Keratinocyte (primary cell): ENCODE measurements around the gene TEX26. TPM values are rescaled to one million over a fixed set of nuclear protein-coding genes. Genes with fewer than 3 reads are reported as not detected.

ENCODE experiments used
- DNase-seq: peaks from one replicate; pipeline ENCODE4 v3.0.0-alpha.2; 2011; ENCODE audit warnings: low read depth, missing footprints, low spot score
- FAIRE-seq: peaks from 2 replicates; lab custom pipeline; 2011; peaks lifted over from hg19 to GRCh38; lab: Jason Lieb, UNC
- H2AFZ ChIP-seq: 2 replicates; pipeline ENCODE4 v1.6.0; 2012; ENCODE audit warnings: low read length, control low read depth, inconsistent platforms; ENCODE audit not compliant: control insufficient read depth
- H3K27ac ChIP-seq: 2 replicates; pipeline ENCODE4 v1.5.1; 2011; ENCODE audit warnings: low read length; ENCODE audit not compliant: control insufficient read depth, insufficient read depth
- H3K27me3 ChIP-seq: 3 replicates; pipeline ENCODE4 v1.6.0; 2011; ENCODE audit warnings: low read length; ENCODE audit not compliant: control insufficient read depth, insufficient read depth; ENCODE audit errors: extremely low read depth
- H3K36me3 ChIP-seq, 2 experiments: 2 replicates in 1 of 2; 3 replicates in 1 of 2; pipeline ENCODE4 v1.5.1; 2011; ENCODE audit warnings: low read length in 2 of 2, mild to moderate bottlenecking in 1 of 2; ENCODE audit not compliant: control insufficient read depth in 2 of 2, insufficient read depth in 2 of 2; ENCODE audit errors: extremely low read depth in 1 of 2
- H3K4me1 ChIP-seq: 3 replicates; pipeline ENCODE4 v1.5.1; 2011; ENCODE audit warnings: low read length; ENCODE audit not compliant: control insufficient read depth, insufficient read depth; ENCODE audit errors: extremely low read depth
- H3K4me2 ChIP-seq: 3 replicates; pipeline ENCODE4 v1.6.0; 2011; ENCODE audit warnings: low read depth, low read length; ENCODE audit not compliant: control insufficient read depth, insufficient read depth; ENCODE audit errors: extremely low read depth
- H3K4me3 ChIP-seq, 3 experiments: fragments of 200-600 bp in 1 of 3; sonication (generic) in 1 of 3; 2 replicates in 2 of 3; 3 replicates in 1 of 3; pipeline ENCODE4 v1.5.1; 2011 to 2016; ENCODE audit warnings: low read length in 3 of 3, mild to moderate bottlenecking in 3 of 3, control low read depth in 2 of 3, inconsistent platforms in 1 of 3, low read depth in 1 of 3, mixed read lengths in 1 of 3, mixed run types in 1 of 3, moderate library complexity in 1 of 3; ENCODE audit not compliant: control insufficient read depth in 2 of 3, insufficient read depth in 2 of 3; ENCODE audit errors: extremely low read depth in 1 of 3
- H3K79me2 ChIP-seq: 2 replicates; pipeline ENCODE4 v1.6.0; 2012; ENCODE audit warnings: low read length; ENCODE audit not compliant: control insufficient read depth, insufficient read depth
- H3K9ac ChIP-seq: 3 replicates; pipeline ENCODE4 v1.6.0; 2011; ENCODE audit warnings: low read length; ENCODE audit not compliant: control insufficient read depth, insufficient read depth; ENCODE audit errors: extremely low read depth
- H3K9me1 ChIP-seq: 3 replicates; pipeline ENCODE4 v1.6.0; 2011; ENCODE audit warnings: low read length; ENCODE audit not compliant: control insufficient read depth, insufficient read depth; ENCODE audit errors: extremely low read depth
- H3K9me3 ChIP-seq: 2 replicates; pipeline ENCODE4 v1.5.1; 2012; ENCODE audit warnings: low read depth, low read length; ENCODE audit not compliant: control insufficient read depth
- H4K20me1 ChIP-seq: 3 replicates; pipeline ENCODE4 v1.6.0; 2011; ENCODE audit warnings: low read length; ENCODE audit not compliant: control insufficient read depth, insufficient read depth; ENCODE audit errors: extremely low read depth
- EZH2 ChIP-seq: IDR thresholded peaks from one replicate; pipeline ENCODE4 v1.6.1; 2012; ENCODE audit warnings: inconsistent platforms, mild to moderate bottlenecking, low read length, moderate library complexity
- dilution Hi-C: fragments of 300-500 bp; cut with MboI; formaldehyde crosslinking; loops from one replicate; pipeline ENCODE4 v1.7.0; 2020; ENCODE audit warnings: low sequenced_read_pairs; ENCODE audit not compliant: extremely low pct_ligation_motif_present
- polyA plus RNA-seq, 5 experiments: library from polyadenylated mRNA; depleted of rRNA in 3 of 5; stranded (reverse) in 3 of 5; stranded (forward) in 1 of 5; unstranded in 1 of 5; fragments of >200 nt; gene quantifications; 1 replicate in 1 of 5; 2 replicates in 3 of 5; 3 replicates in 1 of 5; pipeline versions ENCODE4 v1.2.1 to v1.2.3, GENCODE V29; 2011 to 2012; ENCODE audit warnings: missing spikeins in 2 of 5, low read depth in 1 of 5, low replicate concordance in 1 of 5
- TF ChIP-seq, protein P1 (sequence below), 3 experiments: IDR thresholded peaks in 1 of 3; conservative IDR thresholded peaks in 1 of 3; optimal IDR thresholded peaks in 1 of 3; 2 replicates in 2 of 3; 3 replicates in 1 of 3; pipeline versions ENCODE3 to v1.5.1; 2011; ENCODE audit warnings: low read length in 3 of 3, mild to moderate bottlenecking in 3 of 3, moderate library complexity in 2 of 3, control low read depth in 1 of 3, inconsistent platforms in 1 of 3; ENCODE audit not compliant: insufficient read depth in 2 of 3; ENCODE audit errors: extremely low read depth in 1 of 3

TEX26 gene
- polyA plus RNA-seq, 1 donor (not counting 4 experiments of a cell fraction or from before 2014, with no cell fraction given): not detected

DNA sequence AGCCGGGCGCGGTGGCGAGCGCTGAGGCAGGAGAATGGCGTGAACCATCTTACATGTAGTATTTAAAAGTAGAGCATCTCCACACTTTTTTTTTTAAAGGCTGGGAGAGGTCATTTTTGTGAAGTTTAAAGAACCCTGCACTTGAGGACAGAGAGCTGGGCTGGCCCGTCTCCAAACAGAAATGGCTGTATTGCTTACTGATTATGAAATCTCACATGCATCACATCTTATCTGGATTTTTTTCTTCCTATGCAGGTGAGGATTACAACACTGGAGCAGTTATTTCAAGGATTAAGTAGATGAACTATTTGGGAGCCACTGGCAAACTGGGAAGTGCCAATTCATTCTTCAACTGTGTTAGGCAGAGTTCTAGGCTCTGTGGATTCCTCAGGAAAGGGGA lies 59.5 kb downstream of the TEX26 start:
- Histone ChIP-seq H3K36me3 (no peaks in the 10 kb centered on the region), H2AFZ (no peak overlapping the region), H3K27me3 (peaks cover 8% of the 10 kb centered on the region), H3K9ac (no peak overlapping the region), H3K9me1 (no peaks in the 10 kb centered on the region), H3K4me2 (no peak overlapping the region), H3K27ac (no peak overlapping the region), H4K20me1 (no peaks in the 10 kb centered on the region), H3K4me1 (no peaks in the 10 kb centered on the region), H3K79me2 (no peaks in the 10 kb centered on the region), H3K4me3 (no peak overlapping the region), H3K9me3 (no peaks in the 10 kb centered on the region)
- FAIRE-seq (no peak), DNase-seq (no peak)
- TF ChIP-seq, protein P1, sequence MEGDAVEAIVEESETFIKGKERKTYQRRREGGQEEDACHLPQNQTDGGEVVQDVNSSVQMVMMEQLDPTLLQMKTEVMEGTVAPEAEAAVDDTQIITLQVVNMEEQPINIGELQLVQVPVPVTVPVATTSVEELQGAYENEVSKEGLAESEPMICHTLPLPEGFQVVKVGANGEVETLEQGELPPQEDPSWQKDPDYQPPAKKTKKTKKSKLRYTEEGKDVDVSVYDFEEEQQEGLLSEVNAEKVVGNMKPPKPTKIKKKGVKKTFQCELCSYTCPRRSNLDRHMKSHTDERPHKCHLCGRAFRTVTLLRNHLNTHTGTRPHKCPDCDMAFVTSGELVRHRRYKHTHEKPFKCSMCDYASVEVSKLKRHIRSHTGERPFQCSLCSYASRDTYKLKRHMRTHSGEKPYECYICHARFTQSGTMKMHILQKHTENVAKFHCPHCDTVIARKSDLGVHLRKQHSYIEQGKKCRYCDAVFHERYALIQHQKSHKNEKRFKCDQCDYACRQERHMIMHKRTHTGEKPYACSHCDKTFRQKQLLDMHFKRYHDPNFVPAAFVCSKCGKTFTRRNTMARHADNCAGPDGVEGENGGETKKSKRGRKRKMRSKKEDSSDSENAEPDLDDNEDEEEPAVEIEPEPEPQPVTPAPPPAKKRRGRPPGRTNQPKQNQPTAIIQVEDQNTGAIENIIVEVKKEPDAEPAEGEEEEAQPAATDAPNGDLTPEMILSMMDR (optimal IDR thresholded peaks at IDR 0.05 in 1 of 3, IDR thresholded peaks at IDR 0.05 in 1 of 3, conservative IDR thresholded peaks at IDR 0.05 in 1 of 3; ENCODE audit: extremely low read depth in 1 of 3, insufficient read depth in 2 of 3, low read length in 3 of 3): no peak
- TF ChIP-seq EZH2: no peak
- dilution Hi-C loops: no loop called here

DNA sequence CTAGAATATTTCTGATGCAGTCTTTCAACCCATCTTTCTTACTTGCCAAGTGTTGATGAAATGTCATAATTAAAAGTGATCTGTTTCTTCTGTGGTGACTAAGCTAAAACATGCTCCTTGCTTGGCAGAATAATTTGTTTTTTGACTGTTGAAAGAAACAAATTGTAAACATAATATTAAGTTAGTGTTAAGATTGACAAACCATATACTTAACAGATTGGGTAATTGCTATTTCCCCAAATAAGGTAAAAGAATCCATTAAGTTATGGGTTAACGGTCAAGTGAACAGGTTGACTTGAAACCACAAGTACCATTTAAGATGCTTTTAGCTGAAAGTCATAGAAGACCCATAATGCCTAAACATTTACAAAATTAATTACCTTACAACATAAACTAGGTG lies 62.9 kb downstream of the TEX26 start:
- Histone ChIP-seq H3K4me3 (no peak overlapping the region), H3K4me2 (no peak overlapping the region), H3K27me3 (peaks cover 24% of the 10 kb centered on the region), H3K9me1 (no peaks in the 10 kb centered on the region), H2AFZ (no peak overlapping the region), H3K36me3 (no peaks in the 10 kb centered on the region), H3K4me1 (no peaks in the 10 kb centered on the region), H4K20me1 (no peaks in the 10 kb centered on the region), H3K79me2 (no peaks in the 10 kb centered on the region), H3K9me3 (no peaks in the 10 kb centered on the region), H3K27ac (no peak overlapping the region), H3K9ac (no peak overlapping the region)
- dilution Hi-C loops: no loop called here
- no peak for DNase-seq
- FAIRE-seq: no peak
- TF ChIP-seq, protein P1 (optimal IDR thresholded peaks at IDR 0.05 in 1 of 3, IDR thresholded peaks at IDR 0.05 in 1 of 3, conservative IDR thresholded peaks at IDR 0.05 in 1 of 3; ENCODE audit: extremely low read depth in 1 of 3, insufficient read depth in 2 of 3, low read length in 3 of 3): no peak
- TF ChIP-seq EZH2: no peak
